ENCODE measurements around the gene BTBD18.
"Not testable (repeated sequence)": the region's sequence is repeated elsewhere in the genome, so short reads cannot be mapped to it uniquely, and the experiment has no call there.

DNA sequence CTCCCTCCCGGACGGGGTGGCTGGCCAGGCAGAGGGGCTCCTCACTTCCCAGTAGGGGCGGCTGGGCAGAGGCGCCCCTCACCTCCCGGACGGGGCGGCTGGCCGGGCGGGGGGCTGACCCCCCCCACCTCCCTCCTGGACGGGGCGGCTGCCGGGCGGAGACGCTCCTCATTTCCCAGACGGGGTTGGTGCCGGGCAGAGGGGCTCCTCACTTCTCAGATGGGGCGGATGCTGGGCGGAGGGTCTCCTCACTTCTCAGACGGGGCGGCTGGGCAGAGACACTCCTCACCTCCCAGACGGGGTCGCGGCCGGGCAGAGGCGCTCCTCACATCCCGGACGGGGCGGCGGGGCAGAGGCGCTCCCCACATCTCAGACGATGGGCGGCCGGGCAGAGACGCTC is 34.9 kb downstream of the BTBD18 start:
- TF ChIP-seq, protein P1, sequence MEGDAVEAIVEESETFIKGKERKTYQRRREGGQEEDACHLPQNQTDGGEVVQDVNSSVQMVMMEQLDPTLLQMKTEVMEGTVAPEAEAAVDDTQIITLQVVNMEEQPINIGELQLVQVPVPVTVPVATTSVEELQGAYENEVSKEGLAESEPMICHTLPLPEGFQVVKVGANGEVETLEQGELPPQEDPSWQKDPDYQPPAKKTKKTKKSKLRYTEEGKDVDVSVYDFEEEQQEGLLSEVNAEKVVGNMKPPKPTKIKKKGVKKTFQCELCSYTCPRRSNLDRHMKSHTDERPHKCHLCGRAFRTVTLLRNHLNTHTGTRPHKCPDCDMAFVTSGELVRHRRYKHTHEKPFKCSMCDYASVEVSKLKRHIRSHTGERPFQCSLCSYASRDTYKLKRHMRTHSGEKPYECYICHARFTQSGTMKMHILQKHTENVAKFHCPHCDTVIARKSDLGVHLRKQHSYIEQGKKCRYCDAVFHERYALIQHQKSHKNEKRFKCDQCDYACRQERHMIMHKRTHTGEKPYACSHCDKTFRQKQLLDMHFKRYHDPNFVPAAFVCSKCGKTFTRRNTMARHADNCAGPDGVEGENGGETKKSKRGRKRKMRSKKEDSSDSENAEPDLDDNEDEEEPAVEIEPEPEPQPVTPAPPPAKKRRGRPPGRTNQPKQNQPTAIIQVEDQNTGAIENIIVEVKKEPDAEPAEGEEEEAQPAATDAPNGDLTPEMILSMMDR (IDR thresholded peaks at IDR 0.05): not testable (repeated sequence)
- not testable (repeated sequence) for TF ChIP-seq POLR2A, EP300, POLR2AphosphoS5 (IDR thresholded peaks at IDR 0.05)
